ENCODE measurements around the gene MRPL10.

Gene MRPL10

DNA sequence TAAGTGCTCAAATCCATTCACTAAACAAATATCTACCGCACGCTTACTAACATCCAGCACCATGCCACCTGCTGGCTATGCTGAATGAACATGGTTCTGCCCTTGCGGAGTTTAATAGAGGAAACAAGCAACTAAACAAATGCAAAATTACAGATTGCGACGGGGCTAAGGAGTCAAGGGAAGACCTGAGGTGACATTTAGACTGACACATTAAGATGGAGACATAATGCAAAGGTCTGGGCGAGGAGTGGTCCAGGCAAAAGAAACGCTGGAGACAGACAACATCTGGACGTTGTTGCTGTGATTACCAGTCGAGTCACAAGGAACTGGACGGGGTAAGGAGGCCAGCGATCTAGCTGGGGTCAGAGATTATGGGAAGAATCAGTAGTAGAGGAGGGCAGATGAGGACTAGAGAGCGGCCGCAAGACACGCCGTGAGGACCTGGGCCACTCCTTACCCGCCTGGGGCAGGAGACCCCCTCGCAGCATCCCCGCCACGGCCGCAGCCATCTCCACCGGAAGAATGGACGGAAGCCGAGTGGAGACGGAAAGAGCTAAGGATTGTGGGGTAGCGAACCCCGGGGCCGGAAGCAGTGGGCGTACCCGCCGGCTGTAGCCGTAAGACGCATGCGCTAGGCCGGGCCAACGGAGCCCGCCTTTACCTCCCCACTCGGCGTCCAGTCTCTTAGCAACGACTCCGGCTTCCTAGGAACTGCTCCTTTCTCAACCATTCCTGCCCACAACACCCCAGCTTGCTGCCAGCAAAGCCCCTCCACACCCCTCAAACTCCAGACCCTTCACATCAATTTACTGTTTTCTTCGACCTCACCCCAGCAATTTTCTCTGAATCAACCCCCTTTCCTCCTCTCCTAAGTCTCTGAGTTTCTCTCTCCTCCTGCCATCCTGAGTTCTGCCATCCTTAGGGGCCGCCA is at the start of gene MRPL10, which contains the start of gene LRRC46:
TSS of gene MRPL10 (minus strand) at position 539 of the 931 bp plus-strand sequence. CDS start at position 509, 30 bp downstream.
TSS of gene LRRC46 (plus strand) at position 668 of the 931 bp plus-strand sequence. CDS start 320 bp downstream, outside the sequence.
- peak; percentile 96 for DNase-seq

DNA sequence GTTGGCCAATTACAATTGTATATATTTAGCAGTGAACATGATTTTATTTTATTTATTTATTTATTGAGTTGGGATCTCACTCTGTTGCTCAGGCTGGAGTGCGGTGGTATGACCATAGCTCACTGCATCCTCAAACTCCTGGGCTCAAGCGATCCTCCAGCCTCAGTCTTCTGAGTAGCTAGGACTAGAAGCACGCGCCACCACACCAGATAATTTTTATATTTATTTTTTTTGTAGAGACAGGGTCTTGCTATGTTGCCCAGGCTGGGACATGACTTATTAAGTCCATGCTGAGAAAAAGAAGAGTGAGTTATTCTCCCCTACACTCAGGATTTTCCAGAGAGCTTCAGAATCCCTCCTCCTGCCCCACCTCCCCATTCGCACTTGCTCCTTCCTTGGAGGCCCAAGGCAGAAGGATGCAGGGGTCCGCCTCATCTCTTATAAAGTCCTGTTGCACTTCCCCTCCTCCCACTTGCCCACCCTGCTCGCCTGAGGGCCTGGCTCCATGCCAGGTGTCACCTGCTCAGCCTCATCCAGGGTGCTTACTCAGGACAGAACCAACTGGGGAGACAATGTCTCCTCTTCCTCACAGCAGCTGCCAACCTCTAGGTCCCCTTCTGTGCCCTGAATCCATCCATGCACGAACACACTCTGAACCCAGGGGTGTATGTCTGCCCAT is 48.6 kb upstream of the MRPL10 start:
- DNase-seq: no peak

DNA sequence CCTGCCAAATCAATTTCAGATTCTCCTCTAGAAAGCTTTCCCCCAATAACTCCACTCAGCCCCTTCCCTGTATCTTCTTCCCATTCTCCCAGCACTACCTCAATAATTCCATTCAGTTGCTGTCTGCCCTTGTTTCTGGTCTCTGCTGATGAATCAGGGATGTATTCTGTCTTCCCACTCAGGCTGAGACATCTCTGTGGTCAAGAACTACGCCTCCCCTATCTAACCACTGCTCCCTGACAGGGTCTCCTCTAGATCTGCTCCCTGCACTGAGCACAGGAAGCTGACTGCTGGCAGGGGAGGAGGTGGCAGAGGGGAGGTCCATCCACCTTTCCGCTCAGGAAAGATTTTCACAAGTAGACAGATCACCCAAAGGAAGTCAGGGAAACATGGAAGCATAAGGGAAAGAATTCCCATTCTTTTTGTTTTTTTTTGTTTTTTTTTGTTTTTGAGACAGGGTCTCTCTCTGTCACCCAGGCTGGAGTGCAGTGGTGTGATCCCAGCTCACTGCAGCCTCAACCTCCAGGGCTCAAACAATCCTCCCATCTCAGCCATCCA is 47.8 kb upstream of the MRPL10 start:
- no peak for DNase-seq

DNA sequence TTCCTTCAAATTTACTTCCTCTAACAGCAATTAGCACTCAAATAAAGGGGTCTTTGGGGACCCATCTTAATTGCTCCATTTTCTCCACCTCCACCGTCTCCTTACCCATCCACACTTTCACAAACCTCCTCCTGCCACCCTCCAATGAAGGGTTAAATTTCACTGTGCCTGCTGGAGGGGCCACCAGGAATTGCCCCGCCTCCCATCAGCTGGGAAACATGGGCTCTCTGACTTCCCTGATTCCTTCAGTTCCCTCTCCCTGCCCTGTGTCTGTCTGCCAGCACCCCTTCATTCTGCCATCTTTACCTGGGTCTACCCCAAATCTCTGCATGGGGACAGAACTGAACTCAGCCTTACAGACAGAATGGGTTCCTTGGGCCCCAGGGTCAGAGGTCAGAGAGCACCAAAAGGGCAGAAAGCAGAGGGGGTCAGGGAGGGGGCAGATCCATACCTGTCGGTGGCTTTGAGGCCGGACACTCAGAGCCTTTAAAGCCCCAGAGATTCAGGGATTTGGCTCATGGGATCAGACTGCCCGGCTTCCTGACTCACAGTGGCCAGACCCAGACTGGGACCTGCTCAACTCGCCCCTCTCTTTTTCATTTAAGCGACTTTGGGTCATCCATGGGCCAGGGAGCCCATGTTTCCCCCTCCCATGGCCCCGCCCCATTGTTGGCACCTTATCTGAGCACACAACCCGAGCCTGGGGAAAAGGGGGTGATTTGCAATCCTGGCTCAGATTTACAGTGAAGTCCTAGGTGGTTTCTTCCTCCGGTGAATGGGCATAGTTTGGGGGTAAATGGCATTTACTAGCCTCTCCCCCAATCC is 47.1 kb upstream of the MRPL10 start:
- no peak for DNase-seq

DNA sequence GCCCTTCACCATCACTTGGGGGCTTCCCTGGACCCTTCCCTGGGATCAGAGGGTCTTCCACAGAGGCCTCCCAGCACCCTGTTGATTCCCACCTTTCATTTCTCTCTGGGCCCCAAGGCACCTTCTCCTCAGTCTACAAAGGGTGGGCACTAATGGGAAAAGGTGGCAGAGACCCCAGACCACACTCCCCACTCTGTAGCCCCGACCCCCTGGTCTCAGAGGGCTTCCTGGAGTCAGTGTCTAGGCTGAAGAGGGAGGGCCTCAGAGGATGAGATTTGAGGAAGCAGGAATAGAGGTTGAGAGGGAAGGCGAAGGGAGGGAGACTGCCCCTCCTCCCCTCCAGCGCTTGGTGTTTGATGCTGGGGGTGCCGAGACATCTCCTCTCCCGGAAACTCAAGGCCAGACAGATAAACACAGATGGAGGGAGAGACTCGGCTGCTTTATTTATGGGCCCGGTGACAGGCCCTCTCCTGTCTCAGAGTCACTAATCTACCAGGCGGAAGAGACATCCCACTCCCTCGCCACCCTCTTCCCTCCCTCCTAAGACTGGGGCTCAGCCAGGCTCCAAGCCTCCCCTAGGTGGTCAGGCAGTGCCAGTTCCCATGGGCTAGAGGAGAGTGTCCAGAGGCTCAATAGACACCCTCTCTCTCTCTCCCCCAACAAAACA is 46.2 kb upstream of the MRPL10 start:
- no peak for DNase-seq

DNA sequence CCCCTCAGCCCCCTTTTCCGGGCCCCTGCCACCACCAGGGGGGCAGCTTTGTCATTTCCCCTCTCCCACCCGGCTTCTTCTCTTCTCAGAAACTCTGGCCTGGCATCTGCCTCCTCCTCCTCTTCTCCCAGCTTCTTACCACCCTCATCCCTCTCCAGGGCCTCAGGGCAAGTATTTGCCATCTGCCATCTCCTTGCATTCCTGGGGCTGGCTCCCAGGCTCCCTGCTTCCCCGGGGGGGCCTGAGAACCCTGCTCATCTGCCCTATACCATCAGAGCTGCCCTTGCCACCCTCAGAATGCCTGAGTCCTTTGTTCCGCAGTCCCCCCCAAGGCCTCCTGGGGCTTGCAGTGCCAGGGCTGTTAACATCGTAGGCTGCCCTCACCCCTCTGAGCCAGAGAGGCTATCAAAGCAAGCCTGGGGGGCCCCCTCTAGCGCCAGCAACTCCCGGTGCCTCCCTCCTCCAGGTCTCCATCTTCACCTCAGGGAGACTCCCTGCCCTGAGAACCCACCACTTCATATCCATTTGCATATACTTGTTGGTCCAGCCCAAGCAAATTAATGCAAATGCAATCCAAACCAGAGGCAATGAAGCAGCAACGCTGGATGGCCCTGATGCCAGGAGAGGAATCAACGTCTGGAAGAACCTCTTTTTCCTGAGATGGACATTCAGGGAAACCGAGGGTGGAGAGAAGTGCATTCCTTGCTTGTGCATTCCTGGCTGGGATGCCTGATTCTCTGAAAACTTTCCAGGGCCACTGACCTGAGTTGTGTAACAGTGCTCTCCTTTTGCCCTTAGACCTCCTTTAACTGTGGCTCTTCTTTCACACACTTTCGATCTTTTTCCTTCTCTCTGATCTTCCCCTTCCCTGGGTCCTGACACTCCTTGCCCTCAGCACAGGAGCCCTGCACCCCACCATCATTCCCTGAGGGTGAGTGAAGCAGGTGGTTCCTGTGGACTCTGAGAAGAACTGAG is 44.0 kb upstream of the MRPL10 start:
- DNase-seq: no peak

DNA sequence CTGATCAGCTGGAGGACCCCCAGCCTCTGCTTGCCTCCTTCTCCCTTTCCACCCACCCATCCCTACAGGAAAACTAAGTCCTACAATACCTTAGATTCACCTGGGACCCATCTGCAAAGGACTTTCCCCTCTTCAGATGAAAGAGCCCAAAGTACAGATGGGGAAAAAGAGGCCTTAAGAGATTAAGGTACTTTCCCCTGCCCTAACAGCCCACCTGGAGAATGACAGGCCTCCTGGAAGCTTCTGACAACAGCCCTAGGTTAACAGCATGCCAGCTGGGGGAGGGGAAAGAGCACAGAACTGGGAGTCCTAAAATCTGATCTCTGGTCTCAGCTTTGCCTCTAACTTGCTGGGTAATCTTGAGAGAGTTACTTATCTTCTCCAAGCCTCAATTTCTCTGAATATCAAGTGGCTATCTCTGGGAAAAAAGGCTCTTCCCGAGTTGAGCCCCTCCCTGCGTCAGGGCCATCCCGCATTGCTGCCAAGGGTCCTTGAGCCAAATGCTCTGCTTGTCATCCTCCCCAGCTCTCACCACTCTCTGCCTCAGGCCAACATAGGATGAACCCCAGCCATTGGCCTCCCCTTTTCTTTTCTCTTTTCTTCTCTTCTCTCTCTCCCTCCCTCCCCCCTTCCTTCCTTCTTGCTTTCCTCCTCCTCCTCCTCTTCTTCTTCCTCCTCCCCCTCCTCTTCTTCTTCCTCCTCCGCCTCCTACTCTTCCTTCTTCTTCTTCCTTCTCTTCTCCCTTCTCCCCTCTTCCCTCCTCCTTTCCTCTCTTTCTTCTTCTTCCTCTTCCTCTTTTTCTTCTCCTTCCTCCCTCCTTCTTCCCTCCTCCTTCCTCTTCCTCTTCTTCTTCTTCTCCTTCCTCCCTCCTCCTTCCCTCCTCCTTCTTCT is 42.1 kb upstream of the MRPL10 start:
- DNase-seq: no peak

DNA sequence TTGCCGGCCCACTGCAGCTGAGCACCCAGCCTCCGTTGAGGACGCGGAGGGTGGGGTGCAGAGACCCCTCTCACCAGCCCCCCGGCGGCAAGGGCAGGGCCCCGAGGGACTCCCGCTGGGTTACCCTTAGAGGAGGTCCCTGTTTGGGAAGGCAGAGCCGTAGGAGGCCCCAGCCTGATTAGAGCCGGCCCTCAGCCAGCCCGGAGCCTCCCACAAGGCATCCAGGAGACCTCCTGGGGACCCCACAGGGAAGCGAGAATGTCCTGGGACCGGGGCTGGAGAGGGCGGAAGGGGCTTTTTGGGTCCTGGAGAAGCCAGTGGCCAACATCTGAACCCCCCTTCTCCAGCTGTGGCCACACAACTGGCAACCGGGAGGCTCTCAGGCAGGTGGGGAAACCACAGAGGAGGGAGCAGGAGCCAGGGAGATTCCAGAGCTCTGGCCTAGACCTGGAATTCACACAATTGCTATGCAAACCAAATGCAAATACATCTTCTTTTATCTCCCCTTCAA is 41.4 kb upstream of the MRPL10 start:
- DNase-seq: no peak

DNA sequence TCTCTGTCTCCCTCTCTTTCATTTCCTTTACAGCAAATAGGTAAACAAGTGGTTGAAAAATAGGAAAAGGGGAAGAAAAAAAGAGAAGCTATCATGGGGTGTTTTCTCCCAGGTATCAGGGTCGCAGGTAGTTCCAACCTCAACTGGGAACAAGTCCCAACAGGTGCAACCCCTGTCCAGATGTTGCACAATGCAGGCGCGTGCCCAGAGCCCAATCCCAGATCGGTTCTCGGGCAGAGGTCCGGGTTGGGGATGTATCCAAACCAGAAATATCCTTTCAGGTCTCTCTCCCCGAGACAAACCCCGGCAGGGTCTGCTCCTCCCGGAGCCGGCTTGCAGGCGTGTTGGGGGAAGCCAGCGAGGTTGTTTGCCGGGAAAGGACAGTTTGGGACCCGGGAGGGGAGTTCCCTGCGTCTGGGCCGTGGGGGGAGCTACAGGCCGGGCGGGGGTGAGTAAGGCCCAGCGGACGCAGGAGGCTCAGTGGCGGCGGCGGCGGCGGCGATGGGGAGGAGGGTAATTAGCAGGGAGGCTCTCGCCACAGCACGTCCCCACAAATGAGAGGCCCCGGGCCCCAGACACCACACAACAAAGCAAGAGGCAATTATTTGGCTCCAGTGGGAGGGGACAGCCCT is 40.8 kb upstream of the MRPL10 start:
- DNase-seq: no peak

DNA sequence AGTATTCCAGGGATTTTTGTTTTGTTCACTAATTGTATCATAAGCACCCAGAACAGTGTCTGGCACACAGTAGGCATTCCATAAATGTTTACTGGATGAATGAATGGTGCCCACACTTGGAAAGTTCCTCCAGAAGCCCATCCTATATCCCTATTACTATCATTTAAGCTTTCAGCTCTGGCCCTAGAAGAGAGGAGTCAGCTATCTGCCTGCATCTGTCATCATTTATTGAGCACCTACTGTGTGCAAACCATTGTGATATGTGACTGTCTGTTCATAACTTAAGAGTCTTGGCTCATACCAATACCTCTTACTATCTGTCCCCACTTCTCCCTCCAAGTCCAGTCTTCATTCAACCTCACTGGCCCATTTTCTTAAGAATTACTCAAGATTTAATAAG is 39.7 kb upstream of the MRPL10 start:
- no peak for DNase-seq

DNA sequence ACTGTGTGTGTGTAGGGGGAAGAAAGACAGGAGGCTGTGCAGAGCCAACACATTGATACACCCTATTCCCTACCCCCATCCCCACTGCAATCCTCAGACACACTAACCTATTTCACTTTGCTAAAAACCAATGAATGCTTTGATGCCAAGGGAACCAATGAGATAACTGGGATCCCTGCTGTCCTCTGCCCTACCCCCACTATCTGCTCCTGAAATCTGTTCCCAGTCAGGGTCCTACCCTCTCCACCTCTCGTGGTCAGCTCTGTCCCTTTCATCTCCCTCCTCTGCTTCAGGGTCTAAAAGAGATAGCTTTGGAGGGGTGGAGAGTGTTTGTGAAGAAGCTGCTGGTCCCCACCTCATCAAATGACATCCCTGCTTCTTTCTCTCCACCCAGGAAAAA is 38.7 kb upstream of the MRPL10 start:
- no peak for DNase-seq

DNA sequence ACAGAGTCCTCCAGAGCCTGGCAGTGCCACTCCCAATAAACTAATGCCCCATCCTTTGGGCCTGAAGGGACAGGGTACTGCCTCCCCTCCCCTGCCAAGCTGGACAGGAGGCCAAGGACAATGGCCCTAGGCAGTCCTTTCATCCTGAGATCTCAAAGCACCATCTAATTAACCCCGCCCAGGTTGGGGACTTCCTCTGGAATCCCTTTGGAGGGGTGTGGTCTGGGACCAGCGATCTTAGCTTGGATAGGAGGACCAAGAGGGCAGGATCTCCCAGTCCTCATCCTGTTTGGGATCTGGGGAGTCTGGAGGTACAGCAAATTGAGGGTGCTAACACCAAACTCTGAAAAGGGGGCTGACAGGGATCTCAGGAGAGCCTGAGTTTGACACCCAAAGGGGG is 37.8 kb upstream of the MRPL10 start:
- DNase-seq: no peak

DNA sequence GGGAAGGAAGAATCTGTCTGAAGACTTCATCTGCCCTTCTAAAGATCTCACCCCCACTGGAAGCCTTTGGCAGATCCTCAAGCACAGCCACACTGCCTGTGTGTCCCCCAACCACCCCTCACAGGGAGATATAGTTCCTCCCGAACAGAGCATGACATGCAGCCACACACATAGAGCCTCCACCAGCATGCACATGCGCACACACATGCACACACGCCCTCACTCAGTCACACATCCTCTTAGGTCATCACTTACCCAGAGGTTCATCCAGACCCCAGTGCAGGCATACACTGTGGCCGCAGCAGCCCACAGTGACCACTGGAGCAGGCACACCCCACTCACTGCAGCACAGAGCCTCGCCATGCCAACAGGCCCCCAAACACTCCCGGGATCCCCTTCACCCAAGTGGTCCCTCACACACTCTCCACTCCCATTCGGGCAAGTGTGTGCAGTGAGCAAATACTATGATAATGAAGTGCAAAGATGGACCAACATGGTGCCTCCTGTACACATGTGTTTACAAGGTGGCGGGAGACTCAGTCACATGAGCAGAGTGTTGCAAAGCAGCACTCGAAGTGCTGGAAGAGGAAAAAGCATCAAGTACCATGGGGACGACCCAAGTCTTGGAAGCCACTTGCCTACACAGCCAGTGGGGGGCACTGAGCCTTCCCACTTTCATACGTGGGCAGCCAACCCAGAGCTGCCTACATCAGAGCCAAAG is 36.6 kb upstream of the MRPL10 start:
- DNase-seq: no peak

DNA sequence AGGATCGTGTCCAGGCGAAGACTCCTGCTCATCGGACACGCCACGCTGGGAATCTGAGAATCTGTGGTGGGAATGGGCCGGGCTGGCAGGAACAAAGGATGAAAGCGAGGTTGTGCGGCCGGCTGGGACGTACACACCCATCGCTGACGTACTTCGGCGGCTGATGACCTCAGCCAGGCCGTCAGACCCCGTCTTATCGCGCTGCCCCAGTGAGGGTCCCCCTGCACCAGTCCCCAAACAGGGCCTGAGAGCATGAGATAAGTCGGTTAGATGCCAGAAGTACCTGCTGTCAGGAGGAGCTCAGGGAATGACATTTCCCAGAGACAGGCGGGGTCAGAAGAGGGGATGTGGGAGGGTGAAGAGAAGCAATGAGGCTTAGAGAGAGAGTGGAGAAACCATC is 35.6 kb upstream of the MRPL10 start:
- no peak for DNase-seq

DNA sequence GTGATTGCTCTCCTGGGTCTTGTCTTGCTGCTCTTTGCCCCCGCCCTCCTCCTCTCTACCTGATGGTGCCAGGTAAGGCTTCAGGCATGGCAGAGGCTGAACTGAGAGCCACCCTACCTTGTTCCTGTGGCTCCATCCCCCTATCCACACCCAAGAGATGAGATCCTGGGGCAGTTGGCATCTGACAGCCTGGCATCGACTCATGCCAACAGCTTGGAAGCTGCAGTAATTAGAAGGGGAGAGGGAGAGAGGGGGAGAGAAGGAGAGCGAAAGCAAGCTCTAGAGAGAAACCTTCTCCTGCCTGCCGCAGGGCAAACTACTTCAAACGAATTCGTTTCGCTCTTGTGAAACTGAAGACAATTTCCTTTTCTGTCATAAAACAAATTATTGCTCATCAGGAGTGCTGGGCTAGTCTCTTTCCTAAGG is 33.5 kb upstream of the MRPL10 start:
- DNase-seq: peak; percentile 31

DNA sequence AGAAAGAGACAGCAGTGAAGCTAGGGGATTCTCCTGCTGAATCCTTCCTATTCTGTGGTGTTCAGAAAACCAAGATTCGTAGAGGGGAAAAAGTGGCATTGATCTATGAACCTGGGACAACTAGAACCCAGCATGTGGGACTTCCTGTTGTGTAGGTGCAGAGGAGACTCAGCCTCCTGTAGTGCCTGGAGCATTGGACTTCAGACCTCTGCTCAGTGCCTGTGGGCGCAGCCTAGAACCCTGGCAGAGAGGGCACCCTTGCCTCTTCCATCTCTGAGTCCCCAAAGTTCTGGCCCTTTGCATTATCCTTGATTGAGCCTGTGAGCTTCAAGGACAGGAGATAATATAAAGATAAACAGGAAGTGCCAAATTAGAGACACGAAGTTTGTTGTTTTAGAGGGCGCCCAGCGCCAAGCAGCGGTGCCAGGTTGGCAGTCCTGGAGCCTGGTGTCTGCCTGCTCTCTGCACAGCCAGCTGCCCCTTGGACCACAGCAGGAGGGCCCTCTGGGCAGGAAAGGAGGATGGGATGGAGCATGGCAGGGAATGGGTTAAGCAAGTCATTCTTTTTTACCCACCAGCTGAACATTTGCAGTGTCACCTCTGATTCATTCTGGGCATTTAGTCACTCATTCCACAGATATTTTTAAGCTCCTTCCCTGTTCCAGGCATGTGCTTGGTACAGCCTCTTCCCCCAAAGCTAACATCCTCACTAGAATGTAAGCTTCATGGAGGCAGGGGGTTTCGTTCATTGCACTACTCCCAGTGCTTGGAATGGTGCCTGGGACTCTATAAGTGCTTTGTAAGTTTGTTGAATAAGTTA is 31.5 kb upstream of the MRPL10 start:
- DNase-seq: no peak

DNA sequence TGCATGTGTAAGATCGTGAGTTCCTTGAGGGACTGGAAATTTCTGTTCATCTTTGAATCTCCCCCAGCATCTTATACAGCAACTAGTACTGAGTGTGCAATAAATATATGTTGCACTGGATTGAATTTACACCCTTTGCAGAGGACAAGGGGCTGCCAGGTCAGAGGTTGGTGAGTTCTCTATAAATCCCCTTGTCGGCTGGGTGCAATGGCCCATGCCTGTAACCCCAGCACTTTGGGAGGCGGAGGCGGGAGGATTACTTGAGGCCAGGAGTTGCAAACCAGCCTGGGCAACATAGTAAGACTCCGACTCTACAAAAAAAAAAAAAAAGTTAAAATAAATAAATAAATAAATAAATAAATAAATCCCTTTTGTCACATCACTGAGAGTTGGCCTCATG is 29.0 kb upstream of the MRPL10 start:
- no peak for DNase-seq
